GM18511 (cell line): Measurements from ENCODE around the gene ZFY.
"Not testable (repeated sequence)": the region's sequence is repeated elsewhere in the genome, so short reads cannot be mapped to it uniquely, and the experiment has no call there.

Source experiments
- ATAC-seq: cut with Tn5 transposase; IDR thresholded peaks from one replicate; pipeline ENCODE4 v1.9.1; 2021; ENCODE audit warnings: mild to moderate bottlenecking, moderate library complexity; ENCODE audit not compliant: unreplicated experiment

ZFY gene

DNA sequence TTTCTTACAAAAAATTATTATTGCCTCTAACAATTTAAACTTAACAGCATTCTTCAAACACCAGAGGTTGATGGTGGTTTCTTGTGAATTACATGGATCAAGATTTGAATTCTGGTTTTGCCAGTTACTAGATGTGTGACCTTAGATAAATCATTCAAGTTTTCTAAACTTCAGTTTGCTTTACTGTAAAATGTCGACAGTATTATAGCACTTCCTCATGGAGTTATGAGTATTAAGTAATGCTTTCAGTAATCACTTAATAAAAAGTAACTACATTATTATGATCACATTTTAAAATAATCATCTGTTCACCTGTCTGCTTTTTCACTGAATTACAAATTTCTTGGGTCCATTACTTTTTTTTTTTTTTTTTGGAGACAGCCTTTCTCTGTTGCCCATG, 37.5 kb downstream of the ZFY start:
- no peak for ATAC-seq

DNA sequence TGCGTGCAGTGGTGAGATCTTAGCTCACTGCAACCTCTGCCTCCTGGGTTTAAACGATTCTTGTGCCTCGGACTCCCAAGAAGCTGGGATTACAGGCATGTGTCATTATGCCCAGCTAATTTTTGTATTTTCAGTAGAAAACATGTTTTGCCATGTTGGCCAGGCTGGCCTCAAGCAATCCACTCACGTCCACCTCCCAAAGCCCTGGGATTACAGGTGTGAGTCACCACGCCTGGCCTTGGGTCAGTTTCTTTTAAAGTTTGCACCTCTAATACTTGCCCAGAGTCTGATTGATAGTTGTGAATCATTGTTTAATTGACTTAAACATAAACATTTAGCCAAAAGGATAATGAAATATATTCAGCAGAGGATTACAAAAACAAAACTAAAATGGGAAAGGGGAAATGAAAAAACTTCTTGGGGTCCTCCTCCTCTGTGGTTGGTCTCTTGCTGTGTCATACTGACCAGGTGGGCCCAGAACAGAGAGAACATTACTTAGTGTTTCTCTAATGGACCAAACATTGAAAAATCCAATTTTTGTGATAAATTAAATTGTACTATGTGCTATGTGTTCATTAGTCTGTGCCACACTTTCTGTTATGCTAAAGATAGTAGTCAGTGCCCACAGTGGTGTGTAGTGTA, 38.0 kb downstream of the ZFY start:
- no peak for ATAC-seq

DNA sequence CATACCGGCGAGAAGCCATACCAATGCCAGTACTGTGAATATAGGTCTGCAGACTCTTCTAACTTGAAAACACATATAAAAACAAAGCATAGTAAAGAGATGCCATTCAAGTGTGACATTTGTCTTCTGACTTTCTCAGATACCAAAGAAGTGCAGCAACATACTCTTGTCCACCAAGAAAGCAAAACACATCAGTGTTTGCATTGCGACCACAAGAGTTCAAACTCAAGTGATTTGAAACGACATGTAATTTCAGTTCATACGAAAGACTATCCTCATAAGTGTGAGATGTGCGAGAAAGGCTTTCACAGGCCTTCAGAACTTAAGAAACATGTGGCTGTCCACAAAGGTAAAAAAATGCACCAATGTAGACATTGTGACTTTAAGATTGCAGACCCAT, 44.1 kb downstream of the ZFY start:
- no peak for ATAC-seq

DNA sequence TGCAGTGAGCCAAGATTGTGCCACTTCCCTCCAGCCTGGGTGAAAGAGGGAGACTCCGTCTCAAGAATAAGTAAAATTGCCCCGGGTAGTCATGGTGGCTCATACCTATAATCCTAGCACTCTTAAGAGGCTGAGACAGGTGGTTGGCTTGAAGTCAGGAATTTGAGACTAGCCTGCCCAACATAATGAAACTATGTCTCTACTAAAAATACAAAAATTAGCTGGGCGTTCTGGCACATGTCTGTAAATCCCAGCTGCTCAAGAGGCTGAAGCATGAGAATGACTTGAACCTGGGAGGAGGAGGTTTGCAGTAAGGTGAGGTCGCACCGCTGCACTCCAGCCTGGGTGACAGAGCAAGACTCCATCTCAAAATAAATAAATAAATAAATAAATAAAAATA, 49.3 kb downstream of the ZFY start:
- no peak for ATAC-seq

DNA sequence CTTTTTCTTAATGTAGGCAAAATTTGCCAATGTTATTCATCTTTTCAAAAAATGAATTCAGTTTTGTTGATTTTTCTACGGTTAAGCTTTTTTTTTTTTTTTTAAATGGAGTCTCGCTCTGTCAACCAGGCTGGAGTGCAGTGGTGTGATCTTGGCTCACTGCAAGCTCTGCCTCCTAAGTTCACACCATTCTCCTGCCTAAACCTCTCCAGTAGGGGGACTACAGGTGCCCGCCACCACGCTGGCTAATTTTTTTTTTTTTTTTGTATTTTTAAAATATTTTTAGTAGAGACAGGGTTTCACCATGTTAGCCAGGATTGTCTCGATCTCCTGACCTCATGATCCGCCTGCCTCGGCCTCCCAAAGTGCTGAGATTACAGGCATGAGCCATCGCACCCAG, 52.0 kb downstream of the ZFY start:
- ATAC-seq = not testable (repeated sequence)

DNA sequence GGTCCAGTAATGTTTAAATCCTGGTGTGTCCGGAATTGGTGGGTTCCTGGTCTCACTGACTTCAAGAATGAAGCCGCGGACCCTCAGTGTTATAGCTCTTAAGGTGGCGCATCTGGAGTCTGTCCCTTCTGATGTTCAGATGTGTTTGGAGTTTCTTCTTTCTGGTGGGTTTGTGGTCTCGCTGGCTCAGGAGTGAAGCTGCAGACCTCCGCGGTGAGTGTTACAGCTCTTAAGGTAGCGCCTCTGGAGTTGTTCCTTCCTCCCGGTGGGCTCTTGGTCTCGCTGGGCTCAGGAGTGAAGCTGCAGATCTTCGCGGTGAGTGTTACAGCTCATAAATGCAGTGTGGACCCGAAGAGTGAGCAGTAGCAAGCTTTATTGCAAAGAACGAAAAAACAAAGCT, 62.2 kb downstream of the ZFY start:
- ATAC-seq = not testable (repeated sequence)

DNA sequence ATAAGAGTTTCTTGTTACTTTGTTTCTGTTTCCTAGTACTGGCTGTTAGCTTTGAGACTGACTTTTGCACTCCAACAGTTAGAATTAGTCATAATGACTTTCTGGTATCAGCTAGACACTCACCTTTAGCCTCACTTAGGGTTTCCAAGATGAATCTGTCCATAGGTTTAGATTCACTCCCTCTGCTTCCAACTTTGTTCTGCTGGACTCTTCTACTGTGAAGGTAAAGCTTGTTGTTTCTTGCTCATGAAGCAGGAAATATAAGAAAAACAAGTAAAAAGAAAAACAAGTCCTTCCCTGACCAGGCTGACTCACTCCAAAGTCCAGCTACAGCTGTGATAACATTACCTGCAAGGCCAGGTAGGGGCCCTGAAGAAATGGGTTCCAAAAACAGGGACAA, 67.0 kb downstream of the ZFY start:
- no peak for ATAC-seq

DNA sequence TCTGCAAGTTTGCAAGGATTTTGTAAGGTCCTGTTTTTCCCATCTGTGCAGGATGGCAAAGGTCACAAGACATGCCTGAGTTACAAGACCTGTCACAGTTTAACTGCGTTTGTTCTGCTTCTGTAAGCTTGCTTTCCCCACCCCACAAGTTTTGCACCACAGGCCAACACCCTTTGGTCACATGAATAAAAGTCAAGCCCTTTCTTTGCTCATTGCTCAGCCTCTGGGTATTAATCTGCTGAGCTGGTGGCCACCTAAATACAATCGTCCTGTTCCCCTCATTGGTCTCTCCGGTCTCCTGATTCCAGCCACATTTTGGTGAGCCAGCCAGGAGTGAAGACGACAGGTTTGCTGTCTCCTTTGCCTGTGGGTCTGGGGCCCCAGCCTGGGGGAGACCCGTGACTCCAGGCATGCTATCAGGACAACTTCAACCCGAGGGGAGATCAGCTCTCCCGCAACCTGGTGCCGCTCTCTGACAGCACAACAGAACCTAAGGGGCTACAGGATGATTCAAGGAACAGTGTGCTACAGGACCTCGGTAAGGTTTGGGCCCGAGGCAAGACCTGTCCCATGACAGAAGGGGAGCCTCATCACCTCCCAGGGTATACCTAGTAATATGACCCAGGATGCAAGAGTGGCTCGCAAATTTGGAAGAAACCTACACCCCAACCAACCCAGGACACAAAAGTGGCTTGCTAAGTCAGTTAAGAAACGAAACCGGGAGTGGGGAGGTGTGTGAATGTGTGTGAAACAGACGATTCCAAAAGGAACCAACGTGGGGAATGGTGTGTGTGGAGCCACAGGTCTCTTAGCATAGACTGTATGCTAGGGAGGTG, 67.7 kb downstream of the ZFY start:
- ATAC-seq = no peak

DNA sequence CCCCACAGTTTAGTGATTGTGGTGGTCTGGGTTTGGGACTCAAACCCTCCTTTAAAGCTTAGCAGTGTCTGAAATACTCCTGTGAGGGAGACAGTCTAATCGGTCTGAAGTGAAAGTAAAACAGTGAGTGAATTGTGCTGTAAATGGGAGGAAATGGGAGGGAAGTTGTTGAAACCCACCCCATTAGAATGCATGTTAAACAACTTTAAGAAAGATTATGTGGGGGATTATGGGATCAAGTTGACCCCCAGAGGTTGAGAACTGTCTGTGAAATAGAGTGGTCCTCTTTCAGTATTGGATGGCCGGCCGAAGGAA, 68.3 kb downstream of the ZFY start:
- no peak for ATAC-seq

DNA sequence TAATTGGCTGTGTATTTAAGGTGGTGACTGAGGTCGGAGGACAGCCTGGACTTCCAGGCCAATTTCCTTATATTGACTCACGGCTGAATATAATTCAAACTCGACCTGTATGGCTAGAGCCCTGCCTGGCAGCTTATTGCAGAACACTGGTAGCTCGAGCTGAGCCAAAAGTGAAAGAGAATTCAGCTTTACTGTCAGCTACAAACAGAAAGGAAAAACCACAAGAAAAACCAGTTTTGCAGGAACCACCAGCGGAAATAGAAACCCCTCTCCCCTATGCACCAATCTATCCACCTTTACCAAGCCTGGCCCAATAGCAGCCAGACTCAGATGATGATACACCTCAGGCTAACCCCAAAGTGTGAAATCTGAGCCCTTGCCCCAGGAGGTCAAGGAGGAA, 68.7 kb downstream of the ZFY start:
- no peak for ATAC-seq

DNA sequence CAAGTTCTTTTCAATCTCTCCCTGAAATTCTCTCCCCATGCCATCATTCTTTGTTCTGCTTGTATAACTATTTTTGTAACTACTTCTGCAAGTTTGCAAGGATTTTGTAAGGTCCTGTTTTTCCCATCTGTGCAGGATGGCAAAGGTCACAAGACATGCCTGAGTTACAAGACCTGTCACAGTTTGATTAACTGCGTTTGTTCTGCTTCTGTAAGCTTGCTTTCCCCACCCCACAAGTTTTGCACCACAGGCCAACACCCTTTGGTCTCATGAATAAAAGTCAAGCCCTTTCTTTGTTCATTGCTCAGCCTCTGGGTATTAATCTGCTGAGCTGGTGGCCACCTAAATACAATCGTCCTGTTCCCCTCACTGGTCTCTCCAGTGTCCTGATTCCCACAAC, 70.8 kb downstream of the ZFY start:
- not testable (repeated sequence) for ATAC-seq

DNA sequence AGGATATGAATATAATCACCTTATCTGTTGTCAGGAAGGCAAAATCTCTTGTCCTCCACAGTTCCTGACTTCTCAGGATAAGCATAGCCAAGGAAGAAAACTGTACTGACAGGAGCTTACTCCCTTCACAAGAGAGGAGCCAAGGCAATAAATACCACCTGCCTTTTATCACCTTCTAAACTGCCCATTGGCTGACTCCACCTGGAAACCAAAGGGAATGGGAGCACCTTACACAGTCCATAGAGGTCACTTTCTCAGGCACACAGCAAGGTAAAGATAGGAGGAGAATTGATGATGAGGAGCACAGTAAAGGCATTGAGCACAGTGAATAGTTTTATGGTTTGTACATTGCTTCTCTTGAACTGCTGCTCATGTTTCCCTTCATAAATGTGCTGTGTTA, 72.8 kb downstream of the ZFY start:
- no peak for ATAC-seq

DNA sequence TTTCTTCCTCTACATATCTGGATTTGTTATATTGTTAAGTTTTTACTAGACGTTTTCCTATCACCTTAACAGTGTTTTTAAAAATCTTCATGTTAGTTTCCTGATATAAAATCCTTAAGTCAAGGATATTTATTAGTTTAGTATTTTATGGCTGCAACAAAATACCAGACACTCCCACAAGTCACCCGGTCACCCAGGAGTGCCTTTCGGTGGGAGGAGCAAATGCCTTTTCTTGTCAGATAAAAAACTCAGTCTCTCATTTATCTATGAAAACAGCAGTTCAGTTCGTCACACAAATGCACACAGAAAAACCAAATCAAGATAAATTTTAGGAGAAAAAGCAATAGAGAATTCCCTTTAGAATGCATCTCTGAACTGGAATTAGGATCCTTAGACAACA, 77.0 kb downstream of the ZFY start:
- no peak for ATAC-seq

DNA sequence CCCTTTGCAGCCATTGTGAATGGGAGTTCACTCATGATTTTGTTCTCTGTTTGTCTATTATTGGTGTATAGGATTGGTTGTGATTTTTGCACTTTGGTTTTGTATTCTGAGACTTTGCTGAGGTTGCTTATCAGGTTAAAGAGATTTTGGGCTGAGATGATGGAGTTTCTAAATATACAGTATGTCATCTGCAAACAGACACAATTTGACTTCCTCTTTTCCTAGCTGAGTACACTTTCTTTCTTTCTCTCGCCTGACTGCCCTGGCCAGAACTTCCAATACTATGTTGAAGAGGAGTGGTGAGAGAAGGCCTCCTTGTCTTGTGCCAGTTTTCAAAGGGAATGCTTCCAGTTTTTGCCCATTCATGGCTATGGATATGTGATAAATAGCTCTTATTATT, 81.4 kb downstream of the ZFY start:
- no peak for ATAC-seq

DNA sequence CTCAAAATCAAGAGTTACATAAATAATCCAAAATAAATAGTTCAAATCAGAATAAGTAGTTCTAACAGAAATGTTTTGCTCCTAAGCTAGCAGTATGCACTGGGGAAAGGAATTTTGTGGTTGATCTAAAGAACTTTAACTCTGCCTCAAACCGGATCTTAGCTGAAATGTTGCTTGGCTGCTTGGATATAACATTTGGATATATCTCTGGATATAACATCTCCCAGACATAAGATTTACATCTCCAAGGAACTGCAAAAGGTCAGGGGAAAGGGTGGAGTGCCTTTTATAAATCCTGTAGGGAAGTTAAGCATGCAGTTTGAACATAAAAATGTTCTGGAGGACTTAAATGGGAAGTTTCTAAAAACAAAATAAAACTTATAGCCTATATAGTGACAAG, 83.4 kb downstream of the ZFY start:
- ATAC-seq = no peak

DNA sequence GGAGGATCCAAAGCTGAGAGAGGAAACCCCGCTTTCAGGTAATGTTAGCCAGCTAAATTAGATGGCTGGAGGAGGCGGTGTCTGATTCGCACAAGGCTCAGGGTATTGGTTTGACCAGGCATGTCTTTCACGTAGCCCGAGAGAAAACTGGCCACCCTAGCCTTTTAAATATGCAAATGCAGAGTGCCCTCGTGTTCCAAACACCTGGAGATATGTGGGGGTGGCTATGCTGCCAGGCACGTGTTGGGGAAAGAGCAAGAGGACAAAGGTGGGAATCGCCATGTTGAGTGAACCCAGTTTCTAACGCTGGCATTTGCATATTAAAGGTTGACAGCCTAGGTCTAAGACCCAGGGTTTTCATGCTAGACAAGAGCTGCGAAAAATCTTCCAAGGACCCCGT, 84.4 kb downstream of the ZFY start:
- ATAC-seq = no peak

DNA sequence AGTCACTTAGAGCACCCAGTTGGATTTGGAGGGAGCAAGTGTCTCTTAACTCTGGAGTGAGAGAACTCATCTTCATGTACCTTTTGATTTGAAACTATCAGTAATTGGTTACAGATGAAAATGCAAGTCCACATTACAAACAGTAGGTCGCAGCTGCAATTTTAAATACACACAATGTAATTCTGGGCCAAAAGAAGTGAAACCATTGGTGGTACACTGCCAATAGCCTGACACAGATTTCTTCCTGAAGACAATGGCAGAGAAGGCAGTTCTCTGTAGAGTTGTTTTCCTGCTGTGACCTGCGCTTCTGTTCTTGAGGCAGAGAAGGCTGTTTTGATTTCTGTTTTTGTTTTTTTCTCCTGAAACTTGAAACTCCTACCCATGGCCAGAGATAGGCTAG, 86.0 kb downstream of the ZFY start:
- no peak for ATAC-seq

DNA sequence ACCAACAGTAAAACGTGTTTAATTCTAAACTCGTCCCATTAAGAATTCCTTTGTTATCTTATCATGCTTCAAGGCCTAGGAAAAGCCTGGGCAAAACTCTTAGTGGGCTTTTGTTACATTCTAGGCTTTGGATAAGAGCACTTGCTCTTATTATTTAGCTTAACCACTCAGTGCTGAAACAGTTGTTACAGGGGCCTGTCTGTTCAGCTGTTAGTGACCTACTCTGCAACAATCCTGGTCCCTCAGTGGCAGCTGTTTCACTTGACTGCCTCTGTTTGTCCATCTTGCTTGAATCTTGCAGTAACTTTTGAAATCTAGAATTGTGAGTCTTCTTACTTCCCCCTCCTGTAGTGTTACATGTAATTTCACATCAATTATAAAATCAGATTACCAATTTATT, 88.4 kb downstream of the ZFY start:
- no peak for ATAC-seq

DNA sequence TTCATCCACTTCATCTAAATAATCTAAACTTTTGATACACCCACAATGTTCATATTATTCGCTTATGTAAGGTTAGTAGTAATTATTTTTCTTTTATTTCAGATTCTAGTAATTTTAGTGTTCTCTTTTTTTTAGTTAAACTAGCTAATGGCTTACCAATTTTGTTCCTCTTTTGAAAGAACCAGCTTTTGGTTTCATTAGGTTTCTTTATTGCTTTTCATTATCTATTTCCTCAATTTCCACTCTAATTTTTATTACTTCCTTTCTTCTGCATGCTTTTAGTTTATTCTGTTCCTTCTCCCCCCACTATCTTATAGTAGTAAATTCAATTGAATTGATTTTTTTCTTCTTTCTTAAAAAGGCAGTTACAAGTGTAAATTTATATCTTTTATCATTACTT, 90.2 kb downstream of the ZFY start:
- ATAC-seq = no peak
